H1 (cell line): ENCODE results near the gene RPGR. TPM values are rescaled to one million over a fixed set of nuclear protein-coding genes. Genes with fewer than 3 reads are reported as not detected.

ENCODE experiments used
- CTCF ChIA-PET: fragments of 300-600 bp; sonication (Branson Sonifier 250); formaldehyde crosslinking; loops from one replicate; lab custom pipeline; 2021; ENCODE audit not compliant: partially characterized antibody; lab: Charles Lee
- POLR2A ChIA-PET: fragments of 300-600 bp; sonication (Branson Sonifier 250); formaldehyde crosslinking; loops from one replicate; lab custom pipeline; 2021; ENCODE audit warnings: inconsistent platforms; ENCODE audit not compliant: partially characterized antibody; lab: Charles Lee
- DNase-seq, 2 experiments: peaks; one replicate each; pipeline versions ENCODE4 v3.0.0 to v3.0.0-alpha.2; 2010 to 2022; ENCODE audit warnings: low spot score in 2 of 2, low read depth in 1 of 2, mixed read lengths in 1 of 2
- FAIRE-seq: peaks from 2 replicates; lab custom pipeline; 2011; peaks lifted over from hg19 to GRCh38; lab: Jason Lieb, UNC
- H2AFZ ChIP-seq: 2 replicates; pipeline ENCODE4 v1.8.1; 2012; ENCODE audit warnings: low read length, inconsistent platforms
- H2AK5ac ChIP-seq: 2 replicates; pipeline ENCODE4 v1.6.1; 2013; ENCODE audit warnings: low read depth, low read length
- H2BK120ac ChIP-seq: replicated peaks from 2 replicates; pipeline ENCODE3; 2013; ENCODE audit warnings: low read depth, low read length, inconsistent platforms
- H2BK12ac ChIP-seq: 2 replicates; pipeline ENCODE4 v1.6.1; 2013; ENCODE audit warnings: low read depth, low read length
- H2BK15ac ChIP-seq: 2 replicates; pipeline ENCODE4 v1.6.1; 2013; ENCODE audit warnings: low read length
- H2BK20ac ChIP-seq: 2 replicates; pipeline ENCODE4 v1.6.1; 2013; ENCODE audit warnings: low read length
- H2BK5ac ChIP-seq: 2 replicates; pipeline ENCODE4 v1.6.1; 2013; ENCODE audit warnings: low read depth, low read length
- H3K14ac ChIP-seq: 2 replicates; pipeline ENCODE4 v1.6.1; 2013; ENCODE audit warnings: inconsistent platforms; ENCODE audit not compliant: insufficient read length
- H3K18ac ChIP-seq: 2 replicates; pipeline ENCODE4 v1.6.1; 2013; ENCODE audit warnings: low read length; ENCODE audit errors: extremely low read depth
- H3K23ac ChIP-seq: 2 replicates; pipeline ENCODE4 v1.6.1; 2013; ENCODE audit warnings: inconsistent platforms; ENCODE audit not compliant: insufficient read length
- H3K23me2 ChIP-seq: 2 replicates; pipeline ENCODE4 v1.6.1; 2013; ENCODE audit warnings: low read depth, low read length
- H3K27ac ChIP-seq: 2 replicates; pipeline ENCODE4 v1.6.1; 2011; ENCODE audit warnings: low read depth, low read length, inconsistent platforms
- H3K27me3 ChIP-seq, 4 experiments: replicated peaks in 1 of 4; 1 replicate in 1 of 4; 2 replicates in 3 of 4; pipeline versions ENCODE4 v1.6.1 to v1.8.1; 2011 to 2013; ENCODE audit warnings: low read length in 3 of 4, mild to moderate bottlenecking in 3 of 4, inconsistent platforms in 2 of 4, mixed read lengths in 2 of 4, moderate library complexity in 1 of 4; ENCODE audit not compliant: control insufficient read depth in 3 of 4, insufficient read depth in 3 of 4; ENCODE audit errors: extremely low read depth in 1 of 4
- H3K36me3 ChIP-seq, 4 experiments: 2 replicates each; pipeline versions ENCODE4 v1.6.1 to v1.8.1; 2011 to 2013; ENCODE audit warnings: mild to moderate bottlenecking in 4 of 4, low read length in 3 of 4, moderate library complexity in 2 of 4, control low read depth in 1 of 4, inconsistent platforms in 1 of 4; ENCODE audit not compliant: insufficient read depth in 4 of 4, control insufficient read depth in 2 of 4
- H3K4ac ChIP-seq: replicated peaks from 2 replicates; pipeline ENCODE3; 2013; ENCODE audit warnings: low read length, low read depth, mixed read lengths, inconsistent platforms; ENCODE audit not compliant: insufficient read length
- H3K4me1 ChIP-seq, 4 experiments: replicated peaks in 1 of 4; 1 replicate in 1 of 4; 2 replicates in 3 of 4; pipeline versions ENCODE4 v1.6.1 to v1.8.1; 2011 to 2013; ENCODE audit warnings: low read length in 3 of 4, inconsistent platforms in 2 of 4, mixed read lengths in 1 of 4; ENCODE audit not compliant: insufficient read depth in 4 of 4, control insufficient read depth in 3 of 4
- H3K4me2 ChIP-seq, 2 experiments: 2 replicates each; pipeline versions ENCODE4 v1.6.1 to v1.8.1; 2011 to 2013; ENCODE audit warnings: low read depth in 2 of 2, low read length in 2 of 2, control low read depth in 1 of 2, inconsistent platforms in 1 of 2, mild to moderate bottlenecking in 1 of 2; ENCODE audit not compliant: insufficient read depth in 1 of 2
- H3K4me3 ChIP-seq, 4 experiments: fragments of 200-600, 300-600 bp in 1 of 4; sonication (generic), shearing (Covaris generic), sonication (Bioruptor Twin) in 1 of 4; 2 replicates each; pipeline versions ENCODE4 v1.5.1 to v1.8.1; 2011 to 2016; ENCODE audit warnings: low read length in 4 of 4, low read depth in 3 of 4, control low read depth in 2 of 4, inconsistent platforms in 2 of 4, mild to moderate bottlenecking in 2 of 4, mixed read lengths in 1 of 4, moderate library complexity in 1 of 4; ENCODE audit not compliant: insufficient read depth in 2 of 4; ENCODE audit errors: extremely low read depth in 1 of 4
- H3K56ac ChIP-seq: replicated peaks from 2 replicates; pipeline ENCODE3; 2013; ENCODE audit warnings: low read depth, mild to moderate bottlenecking, mixed read lengths, low read length, inconsistent platforms; ENCODE audit not compliant: insufficient read length
- H3K79me1 ChIP-seq: 2 replicates; pipeline ENCODE4 v1.6.1; 2013; ENCODE audit warnings: low read depth, low read length, control low read depth
- H3K79me2 ChIP-seq, 2 experiments: 2 replicates each; pipeline versions ENCODE4 v1.6.1 to v1.8.1; 2012 to 2013; ENCODE audit warnings: low read length in 2 of 2, mild to moderate bottlenecking in 2 of 2, inconsistent platforms in 1 of 2; ENCODE audit not compliant: insufficient read depth in 2 of 2, control insufficient read depth in 1 of 2
- H3K9ac ChIP-seq, 4 experiments: replicated peaks in 1 of 4; 1 replicate in 1 of 4; 2 replicates in 3 of 4; pipeline versions ENCODE4 v1.6.1 to v1.8.1; 2011 to 2013; ENCODE audit warnings: low read depth in 3 of 4, low read length in 3 of 4, control low read depth in 2 of 4, mild to moderate bottlenecking in 2 of 4, moderate library complexity in 2 of 4, inconsistent platforms in 1 of 4; ENCODE audit errors: extremely low read depth in 1 of 4
- H3K9me3 ChIP-seq, 2 experiments: 2 replicates each; pipeline versions ENCODE4 v1.6.1 to v1.8.1; 2012 to 2013; ENCODE audit warnings: mild to moderate bottlenecking in 2 of 2, moderate library complexity in 2 of 2, control low read depth in 1 of 2, inconsistent platforms in 1 of 2, low read depth in 1 of 2, low read length in 1 of 2, mixed read lengths in 1 of 2; ENCODE audit not compliant: insufficient read depth in 2 of 2
- H4K20me1 ChIP-seq, 2 experiments: replicated peaks in 1 of 2; 2 replicates each; pipeline versions ENCODE3 to v1.8.1; 2011 to 2013; ENCODE audit warnings: inconsistent platforms in 2 of 2, low read length in 2 of 2, mild to moderate bottlenecking in 1 of 2; ENCODE audit not compliant: insufficient read depth in 2 of 2, control insufficient read depth in 1 of 2
- H4K5ac ChIP-seq: 2 replicates; pipeline ENCODE4 v1.6.1; 2013; ENCODE audit warnings: low read length, low read depth, mixed read lengths, inconsistent platforms; ENCODE audit not compliant: insufficient read length
- H4K8ac ChIP-seq: 2 replicates; pipeline ENCODE4 v1.8.0; 2013; ENCODE audit warnings: mild to moderate bottlenecking, moderate library complexity, low read length, inconsistent platforms; ENCODE audit not compliant: insufficient read depth; ENCODE audit errors: extremely low read depth
- H4K91ac ChIP-seq: replicated peaks from 2 replicates; pipeline ENCODE3; 2013; ENCODE audit warnings: low read length, mixed read lengths, inconsistent platforms; ENCODE audit not compliant: insufficient read length
- CBX5 ChIP-seq: fragments of 300-800, 300-1000 bp; sonication (generic); IDR thresholded peaks from 2 replicates; pipeline ENCODE4 v1.7.1; 2016; ENCODE audit warnings: antibody characterized with exemption, low read length, low read depth
- GABPA ChIP-seq: IDR thresholded peaks from 2 replicates; pipeline ENCODE4 v1.6.1; 2011; ENCODE audit warnings: mild to moderate bottlenecking, low read length, moderate library complexity, borderline replicate concordance; ENCODE audit not compliant: insufficient read depth
- polyA plus RNA-seq, 7 experiments: library from polyadenylated mRNA; depleted of rRNA in 3 of 7; stranded (reverse) in 5 of 7; unstranded in 2 of 7; fragments of >200 nt in 5 of 7; fragments of 200-250 nt in 2 of 7; gene quantifications; 1 replicate in 5 of 7; 2 replicates in 1 of 7; 4 replicates in 1 of 7; pipeline versions ENCODE4 v1.2.1 to v1.2.3, GENCODE V29; 2011 to 2013; ENCODE audit warnings: missing spikeins in 2 of 7, mixed read lengths in 2 of 7
- total RNA-seq: library from RNA; stranded (reverse); fragmentation: NEBNext Ultra II Directional; extraction: Animal tissue kit (Norgen Biotek cat#: 25700); gene quantifications from 2 replicates; pipeline ENCODE4 v1.2.1, GENCODE V29; 2021

RPGR gene
- total and polyA plus RNA-seq, 2 of the 8 experiments (the other 6 are each of a cell fraction or from before 2014, with no cell fraction given): 1.6 to 10.0 TPM

GRCh38 chrX:38363046-38363445 is 35.7 kb upstream of the RPGR start:
- no peaks in the 10 kb centered on the region for H3K27me3 ChIP-seq
- FAIRE-seq: no peak
- no peak overlapping the region for H2BK20ac ChIP-seq
- no peak overlapping the region for H2BK12ac ChIP-seq
- no peak for DNase-seq
- no peak overlapping the region for H2AFZ ChIP-seq
- no peak overlapping the region for H3K14ac ChIP-seq
- ChIA-PET POLR2A (no interaction called here), CTCF (no interaction called here)
- no peak overlapping the region for H4K5ac ChIP-seq
- no peak overlapping the region for H3K27ac ChIP-seq
- no peak overlapping the region for H3K4ac ChIP-seq
- no peak for TF ChIP-seq GABPA
- TF ChIP-seq CBX5: no peak
- no peaks in the 10 kb centered on the region for H3K79me2 ChIP-seq
- H3K4me3 ChIP-seq: no peak overlapping the region
- H3K18ac ChIP-seq: no peak overlapping the region
- no peak overlapping the region for H3K23ac ChIP-seq
- H3K4me2 ChIP-seq: no peak overlapping the region
- H3K79me1 ChIP-seq: no peaks in the 10 kb centered on the region
- H3K23me2 ChIP-seq: no peaks in the 10 kb centered on the region
- H3K9ac ChIP-seq: no peak overlapping the region
- no peaks in the 10 kb centered on the region for H3K9me3 ChIP-seq
- no peak overlapping the region for H3K56ac ChIP-seq
- H4K91ac ChIP-seq: no peak overlapping the region
- no peaks in the 10 kb centered on the region for H4K20me1 ChIP-seq
- no peak overlapping the region for H2BK15ac ChIP-seq
- no peak overlapping the region for H2AK5ac ChIP-seq
- H3K36me3 ChIP-seq: no peaks in the 10 kb centered on the region
- no peak overlapping the region for H2BK120ac ChIP-seq
- H3K4me1 ChIP-seq: no peaks in the 10 kb centered on the region
- no peak overlapping the region for H2BK5ac ChIP-seq
- no peak overlapping the region for H4K8ac ChIP-seq
